Neutrophil (primary cell): Measurements from ENCODE around the gene COX6A1.

Source experiments
- H3K27ac ChIP-seq: fragments of 200-600 bp; sonication (generic); 2 replicates; pipeline ENCODE4 v1.5.1; 2016; ENCODE audit warnings: mild to moderate bottlenecking, moderate library complexity
- H3K27me3 ChIP-seq: fragments of 200-600 bp; sonication (generic); 2 replicates; pipeline ENCODE4 v1.6.0; 2016; ENCODE audit warnings: mild to moderate bottlenecking
- H3K36me3 ChIP-seq: fragments of 200-600 bp; sonication (generic); 2 replicates; pipeline ENCODE4 v1.5.1; 2017
- H3K4me1 ChIP-seq, 2 experiments: fragments of 200-600 bp in 1 of 2; sonication (generic) in 1 of 2; 1 replicate in 1 of 2; 2 replicates in 1 of 2; pipeline versions ENCODE4 v1.5.1 to v1.6.1; 2013 to 2016; ENCODE audit warnings: low read depth in 1 of 2, low read length in 1 of 2, mild to moderate bottlenecking in 1 of 2, moderate library complexity in 1 of 2; ENCODE audit not compliant: control insufficient read depth in 1 of 2, insufficient read depth in 1 of 2
- H3K4me3 ChIP-seq, 2 experiments: fragments of 200-600 bp in 1 of 2; sonication (generic) in 1 of 2; 1 replicate in 1 of 2; 2 replicates in 1 of 2; pipeline ENCODE4 v1.5.1; 2013 to 2016; ENCODE audit warnings: low read depth in 1 of 2, low read length in 1 of 2, mild to moderate bottlenecking in 1 of 2, moderate library complexity in 1 of 2
- H3K9me3 ChIP-seq: fragments of 200-600 bp; sonication (generic); 2 replicates; pipeline ENCODE4 v1.5.1; 2016
- CTCF ChIP-seq: fragments of 200-600 bp; sonication (generic); IDR thresholded peaks from 2 replicates; pipeline ENCODE4 v1.5.1; 2016; ENCODE audit warnings: antibody characterized with exemption

COX6A1 gene

GRCh38 chr12:120453977-120454376 is 16.1 kb downstream of the COX6A1 start:
- Histone ChIP-seq H3K27ac (no peak overlapping the region), H3K9me3 (no peaks in the 10 kb centered on the region), H3K27me3 (no peaks in the 10 kb centered on the region), H3K4me3 (no peak overlapping the region), H3K4me1 (no peaks in the 10 kb centered on the region), H3K36me3 (peaks cover 41% of the 10 kb centered on the region)
- TF ChIP-seq CTCF, result peak; percentile 43

- H3K4me3 ChIP-seq, result no peak overlapping the region
- H3K9me3 ChIP-seq, result no peaks in the 10 kb centered on the region
- peaks cover 54% of the 10 kb centered on the region for H3K36me3 ChIP-seq
- no peaks in the 10 kb centered on the region for H3K27me3 ChIP-seq
- no peak overlapping the region for H3K27ac ChIP-seq
- H3K4me1 ChIP-seq, result no peaks in the 10 kb centered on the region
- no peak for TF ChIP-seq CTCF
These were observed 17.4 kb downstream of the COX6A1 start for GRCh38 chr12:120455302-120455701.

DNA sequence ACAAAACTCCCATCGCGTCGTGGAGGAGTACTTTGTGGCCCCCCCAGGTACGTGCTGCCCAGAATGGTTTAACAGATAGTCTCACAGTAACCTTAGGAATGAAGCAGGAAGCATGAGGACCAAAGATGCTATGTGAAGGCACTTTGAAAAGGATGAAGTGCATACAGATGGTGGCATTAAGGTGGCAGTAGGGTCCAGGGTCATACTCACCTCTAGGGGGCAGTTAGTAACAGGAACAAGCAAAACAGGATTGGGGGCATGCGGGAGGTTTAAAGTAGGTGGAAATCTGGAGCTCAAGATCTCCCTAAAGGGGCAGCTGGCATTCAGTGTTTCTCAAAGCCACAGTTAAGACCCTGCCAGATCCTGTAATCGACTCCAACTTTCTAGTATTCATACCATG is 19.2 kb downstream of the COX6A1 start:
- Histone ChIP-seq H3K27ac (no peak overlapping the region), H3K9me3 (no peaks in the 10 kb centered on the region), H3K36me3 (peaks cover 72% of the 10 kb centered on the region), H3K27me3 (no peaks in the 10 kb centered on the region), H3K4me3 (no peak overlapping the region), H3K4me1 (no peaks in the 10 kb centered on the region)
- TF ChIP-seq CTCF, result no peak

- H3K27ac ChIP-seq, result peak overlapping the region; percentile 40
- H3K27me3 ChIP-seq, result no peaks in the 10 kb centered on the region
- no peak for TF ChIP-seq CTCF
- H3K36me3 ChIP-seq, result peaks cover 99% of the 10 kb centered on the region
- H3K4me3 ChIP-seq, result no peak overlapping the region
- no peaks in the 10 kb centered on the region for H3K9me3 ChIP-seq
- H3K4me1 ChIP-seq, result no peaks in the 10 kb centered on the region
These were observed 22.2 kb downstream of the COX6A1 start for GRCh38 chr12:120460157-120460556.

DNA sequence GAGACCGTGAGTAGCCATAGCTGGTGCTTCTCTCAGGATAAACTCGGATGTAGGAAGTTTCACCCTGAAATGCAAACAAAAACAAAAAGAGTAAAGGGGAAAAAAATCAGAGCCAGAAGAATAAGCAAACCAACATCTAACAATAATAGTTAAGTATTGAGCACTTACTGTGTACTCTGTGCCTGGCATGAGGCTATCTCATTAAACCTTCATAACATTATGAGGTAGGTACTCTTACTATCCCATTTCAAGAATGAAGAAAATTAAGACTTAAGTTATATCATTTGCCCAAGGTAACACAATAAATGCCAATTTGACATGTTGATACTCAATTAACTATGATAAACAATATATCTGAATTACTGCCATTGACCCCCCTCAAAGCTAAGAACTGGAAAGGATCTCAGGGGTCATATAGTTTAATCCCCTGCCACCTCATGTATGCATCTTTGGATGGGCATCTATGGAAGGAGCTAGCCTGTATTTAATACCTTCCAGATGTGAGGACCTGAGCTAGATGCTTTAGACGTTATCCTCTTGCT is 24.3 kb downstream of the COX6A1 start:
- no peaks in the 10 kb centered on the region for H3K9me3 ChIP-seq
- peaks cover 97% of the 10 kb centered on the region for H3K36me3 ChIP-seq
- peaks cover 11 to 13% of the 10 kb centered on the region in 2 experiments for H3K4me1 ChIP-seq
- H3K27me3 ChIP-seq, result no peaks in the 10 kb centered on the region
- H3K4me3 ChIP-seq, result no peak overlapping the region
- no peak overlapping the region for H3K27ac ChIP-seq
- TF ChIP-seq CTCF, result no peak

- Histone ChIP-seq H3K36me3 (peaks cover 84% of the 10 kb centered on the region), H3K4me1 (peaks cover 24 to 28% of the 10 kb centered on the region in 2 experiments), H3K27ac (no peak overlapping the region), H3K9me3 (no peaks in the 10 kb centered on the region), H3K4me3 (no peak overlapping the region), H3K27me3 (no peaks in the 10 kb centered on the region)
- TF ChIP-seq CTCF, result no peak
These were observed 25.8 kb downstream of the COX6A1 start for GRCh38 chr12:120463712-120464111.
